H1 (cell line): ENCODE measurements around the gene CYP2A6. TPM values are rescaled to one million over a fixed set of nuclear protein-coding genes. Genes with fewer than 3 reads are reported as not detected.
"Not testable (repeated sequence)": the region's sequence is repeated elsewhere in the genome, so short reads cannot be mapped to it uniquely, and the experiment has no call there.

ENCODE experiments used
- CTCF ChIA-PET: fragments of 300-600 bp; sonication (Branson Sonifier 250); formaldehyde crosslinking; loops from one replicate; lab custom pipeline; 2021; ENCODE audit not compliant: partially characterized antibody; lab: Charles Lee
- POLR2A ChIA-PET: fragments of 300-600 bp; sonication (Branson Sonifier 250); formaldehyde crosslinking; loops from one replicate; lab custom pipeline; 2021; ENCODE audit warnings: inconsistent platforms; ENCODE audit not compliant: partially characterized antibody; lab: Charles Lee
- DNase-seq, 2 experiments: peaks; one replicate each; pipeline versions ENCODE4 v3.0.0 to v3.0.0-alpha.2; 2010 to 2022; ENCODE audit warnings: low spot score in 2 of 2, low read depth in 1 of 2, mixed read lengths in 1 of 2
- FAIRE-seq: peaks from 2 replicates; lab custom pipeline; 2011; peaks lifted over from hg19 to GRCh38; lab: Jason Lieb, UNC
- H2AFZ ChIP-seq: 2 replicates; pipeline ENCODE4 v1.8.1; 2012; ENCODE audit warnings: low read length, inconsistent platforms
- H2AK5ac ChIP-seq: 2 replicates; pipeline ENCODE4 v1.6.1; 2013; ENCODE audit warnings: low read depth, low read length
- H2BK120ac ChIP-seq: replicated peaks from 2 replicates; pipeline ENCODE3; 2013; ENCODE audit warnings: low read depth, low read length, inconsistent platforms
- H2BK12ac ChIP-seq: 2 replicates; pipeline ENCODE4 v1.6.1; 2013; ENCODE audit warnings: low read depth, low read length
- H2BK15ac ChIP-seq: 2 replicates; pipeline ENCODE4 v1.6.1; 2013; ENCODE audit warnings: low read length
- H2BK20ac ChIP-seq: 2 replicates; pipeline ENCODE4 v1.6.1; 2013; ENCODE audit warnings: low read length
- H2BK5ac ChIP-seq: 2 replicates; pipeline ENCODE4 v1.6.1; 2013; ENCODE audit warnings: low read depth, low read length
- H3K14ac ChIP-seq: 2 replicates; pipeline ENCODE4 v1.6.1; 2013; ENCODE audit warnings: inconsistent platforms; ENCODE audit not compliant: insufficient read length
- H3K18ac ChIP-seq: 2 replicates; pipeline ENCODE4 v1.6.1; 2013; ENCODE audit warnings: low read length; ENCODE audit errors: extremely low read depth
- H3K23ac ChIP-seq: 2 replicates; pipeline ENCODE4 v1.6.1; 2013; ENCODE audit warnings: inconsistent platforms; ENCODE audit not compliant: insufficient read length
- H3K23me2 ChIP-seq: 2 replicates; pipeline ENCODE4 v1.6.1; 2013; ENCODE audit warnings: low read depth, low read length
- H3K27ac ChIP-seq: 2 replicates; pipeline ENCODE4 v1.6.1; 2011; ENCODE audit warnings: low read depth, low read length, inconsistent platforms
- H3K27me3 ChIP-seq, 4 experiments: replicated peaks in 1 of 4; 1 replicate in 1 of 4; 2 replicates in 3 of 4; pipeline versions ENCODE4 v1.6.1 to v1.8.1; 2011 to 2013; ENCODE audit warnings: low read length in 3 of 4, mild to moderate bottlenecking in 3 of 4, inconsistent platforms in 2 of 4, mixed read lengths in 2 of 4, moderate library complexity in 1 of 4; ENCODE audit not compliant: control insufficient read depth in 3 of 4, insufficient read depth in 3 of 4; ENCODE audit errors: extremely low read depth in 1 of 4
- H3K36me3 ChIP-seq, 4 experiments: 2 replicates each; pipeline versions ENCODE4 v1.6.1 to v1.8.1; 2011 to 2013; ENCODE audit warnings: mild to moderate bottlenecking in 4 of 4, low read length in 3 of 4, moderate library complexity in 2 of 4, control low read depth in 1 of 4, inconsistent platforms in 1 of 4; ENCODE audit not compliant: insufficient read depth in 4 of 4, control insufficient read depth in 2 of 4
- H3K4ac ChIP-seq: replicated peaks from 2 replicates; pipeline ENCODE3; 2013; ENCODE audit warnings: low read length, low read depth, mixed read lengths, inconsistent platforms; ENCODE audit not compliant: insufficient read length
- H3K4me1 ChIP-seq, 4 experiments: replicated peaks in 1 of 4; 1 replicate in 1 of 4; 2 replicates in 3 of 4; pipeline versions ENCODE4 v1.6.1 to v1.8.1; 2011 to 2013; ENCODE audit warnings: low read length in 3 of 4, inconsistent platforms in 2 of 4, mixed read lengths in 1 of 4; ENCODE audit not compliant: insufficient read depth in 4 of 4, control insufficient read depth in 3 of 4
- H3K4me2 ChIP-seq, 2 experiments: 2 replicates each; pipeline versions ENCODE4 v1.6.1 to v1.8.1; 2011 to 2013; ENCODE audit warnings: low read depth in 2 of 2, low read length in 2 of 2, control low read depth in 1 of 2, inconsistent platforms in 1 of 2, mild to moderate bottlenecking in 1 of 2; ENCODE audit not compliant: insufficient read depth in 1 of 2
- H3K4me3 ChIP-seq, 4 experiments: fragments of 200-600, 300-600 bp in 1 of 4; sonication (generic), shearing (Covaris generic), sonication (Bioruptor Twin) in 1 of 4; 2 replicates each; pipeline versions ENCODE4 v1.5.1 to v1.8.1; 2011 to 2016; ENCODE audit warnings: low read length in 4 of 4, low read depth in 3 of 4, control low read depth in 2 of 4, inconsistent platforms in 2 of 4, mild to moderate bottlenecking in 2 of 4, mixed read lengths in 1 of 4, moderate library complexity in 1 of 4; ENCODE audit not compliant: insufficient read depth in 2 of 4; ENCODE audit errors: extremely low read depth in 1 of 4
- H3K56ac ChIP-seq: replicated peaks from 2 replicates; pipeline ENCODE3; 2013; ENCODE audit warnings: low read depth, mild to moderate bottlenecking, mixed read lengths, low read length, inconsistent platforms; ENCODE audit not compliant: insufficient read length
- H3K79me1 ChIP-seq: 2 replicates; pipeline ENCODE4 v1.6.1; 2013; ENCODE audit warnings: low read depth, low read length, control low read depth
- H3K79me2 ChIP-seq, 2 experiments: 2 replicates each; pipeline versions ENCODE4 v1.6.1 to v1.8.1; 2012 to 2013; ENCODE audit warnings: low read length in 2 of 2, mild to moderate bottlenecking in 2 of 2, inconsistent platforms in 1 of 2; ENCODE audit not compliant: insufficient read depth in 2 of 2, control insufficient read depth in 1 of 2
- H3K9ac ChIP-seq, 4 experiments: replicated peaks in 1 of 4; 1 replicate in 1 of 4; 2 replicates in 3 of 4; pipeline versions ENCODE4 v1.6.1 to v1.8.1; 2011 to 2013; ENCODE audit warnings: low read depth in 3 of 4, low read length in 3 of 4, control low read depth in 2 of 4, mild to moderate bottlenecking in 2 of 4, moderate library complexity in 2 of 4, inconsistent platforms in 1 of 4; ENCODE audit errors: extremely low read depth in 1 of 4
- H3K9me3 ChIP-seq, 2 experiments: 2 replicates each; pipeline versions ENCODE4 v1.6.1 to v1.8.1; 2012 to 2013; ENCODE audit warnings: mild to moderate bottlenecking in 2 of 2, moderate library complexity in 2 of 2, control low read depth in 1 of 2, inconsistent platforms in 1 of 2, low read depth in 1 of 2, low read length in 1 of 2, mixed read lengths in 1 of 2; ENCODE audit not compliant: insufficient read depth in 2 of 2
- H4K20me1 ChIP-seq, 2 experiments: replicated peaks in 1 of 2; 2 replicates each; pipeline versions ENCODE3 to v1.8.1; 2011 to 2013; ENCODE audit warnings: inconsistent platforms in 2 of 2, low read length in 2 of 2, mild to moderate bottlenecking in 1 of 2; ENCODE audit not compliant: insufficient read depth in 2 of 2, control insufficient read depth in 1 of 2
- H4K5ac ChIP-seq: 2 replicates; pipeline ENCODE4 v1.6.1; 2013; ENCODE audit warnings: low read length, low read depth, mixed read lengths, inconsistent platforms; ENCODE audit not compliant: insufficient read length
- H4K8ac ChIP-seq: 2 replicates; pipeline ENCODE4 v1.8.0; 2013; ENCODE audit warnings: mild to moderate bottlenecking, moderate library complexity, low read length, inconsistent platforms; ENCODE audit not compliant: insufficient read depth; ENCODE audit errors: extremely low read depth
- H4K91ac ChIP-seq: replicated peaks from 2 replicates; pipeline ENCODE3; 2013; ENCODE audit warnings: low read length, mixed read lengths, inconsistent platforms; ENCODE audit not compliant: insufficient read length
- WGBS, 2 experiments: shearing (Covaris generic) in 1 of 2; methylation state at CpG; one replicate each; pipeline versions ENCODE4 v1.1.6 to v1.1.7; 2013 to 2015; ENCODE audit warnings: low lambda C conversion rate in 2 of 2, mixed read lengths in 2 of 2, inconsistent platforms in 1 of 2, low coverage in 1 of 2, missing lambda C conversion rate in 1 of 2; ENCODE audit not compliant: insufficient replicate concordance in 2 of 2, insufficient coverage in 1 of 2, insufficient read length in 1 of 2; ENCODE audit errors: extremely low coverage in 1 of 2, missing lambda C conversion rate in 1 of 2; 5-methylcytosine and 5-hydroxymethylcytosine counted together
- polyA plus RNA-seq, 7 experiments: library from polyadenylated mRNA; depleted of rRNA in 3 of 7; stranded (reverse) in 5 of 7; unstranded in 2 of 7; fragments of >200 nt in 5 of 7; fragments of 200-250 nt in 2 of 7; gene quantifications; 1 replicate in 5 of 7; 2 replicates in 1 of 7; 4 replicates in 1 of 7; pipeline versions ENCODE4 v1.2.1 to v1.2.3, GENCODE V29; 2011 to 2013; ENCODE audit warnings: missing spikeins in 2 of 7, mixed read lengths in 2 of 7
- total RNA-seq: library from RNA; stranded (reverse); fragmentation: NEBNext Ultra II Directional; extraction: Animal tissue kit (Norgen Biotek cat#: 25700); gene quantifications from 2 replicates; pipeline ENCODE4 v1.2.1, GENCODE V29; 2021

CYP2A6 gene
- total and polyA plus RNA-seq, 2 of the 8 experiments (the other 6 are each of a cell fraction or from before 2014, with no cell fraction given), result 0.33 TPM; not detected in 1

DNA sequence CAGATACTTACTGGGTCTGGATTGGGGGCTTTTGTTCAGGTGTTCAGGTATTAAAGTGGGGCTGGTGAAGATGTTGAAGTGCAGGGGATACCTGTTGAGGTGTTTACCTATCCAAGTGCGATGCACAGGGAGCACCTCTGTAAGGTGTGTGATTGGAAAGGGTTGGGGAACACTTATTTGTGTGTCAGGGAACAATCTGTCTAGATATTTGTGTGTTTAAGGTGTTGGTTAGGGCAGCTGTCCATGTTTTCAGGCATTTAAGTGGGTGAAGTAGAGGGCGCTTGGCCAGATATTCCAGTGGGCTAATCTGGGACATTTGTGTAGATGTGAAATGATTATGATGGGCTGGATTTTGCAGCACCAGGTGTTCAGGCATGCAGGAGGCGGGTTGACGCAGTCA, 29.1 kb upstream of the CYP2A6 start:
- H2BK5ac ChIP-seq, H2BK20ac ChIP-seq, H3K4me3 ChIP-seq, H3K9ac ChIP-seq, H2AK5ac ChIP-seq, H4K8ac ChIP-seq, H3K4me1 ChIP-seq, H2BK120ac ChIP-seq, H2AFZ ChIP-seq, H3K4ac ChIP-seq, H3K79me2 ChIP-seq, POLR2A ChIA-PET, H2BK12ac ChIP-seq, H4K5ac ChIP-seq, H3K56ac ChIP-seq, H3K9me3 ChIP-seq, H3K23ac ChIP-seq, H4K20me1 ChIP-seq, H3K27ac ChIP-seq, H3K23me2 ChIP-seq, H2BK15ac ChIP-seq, H3K79me1 ChIP-seq, H3K14ac ChIP-seq, CTCF ChIA-PET, DNase-seq, H3K18ac ChIP-seq, H3K36me3 ChIP-seq, H3K4me2 ChIP-seq, H4K91ac ChIP-seq, FAIRE-seq: not testable (repeated sequence)
- H3K27me3 ChIP-seq, result peaks cover 0 to 16% (median 7%) of the 10 kb centered on the region in 4 experiments; a peak in 5 of 7 replicates
- WGBS, 2 experiments, result 62% methylated on average over 4 of the region's 4 CpGs; no CpG with 5 or more reads in 1 of the 2 experiments

DNA sequence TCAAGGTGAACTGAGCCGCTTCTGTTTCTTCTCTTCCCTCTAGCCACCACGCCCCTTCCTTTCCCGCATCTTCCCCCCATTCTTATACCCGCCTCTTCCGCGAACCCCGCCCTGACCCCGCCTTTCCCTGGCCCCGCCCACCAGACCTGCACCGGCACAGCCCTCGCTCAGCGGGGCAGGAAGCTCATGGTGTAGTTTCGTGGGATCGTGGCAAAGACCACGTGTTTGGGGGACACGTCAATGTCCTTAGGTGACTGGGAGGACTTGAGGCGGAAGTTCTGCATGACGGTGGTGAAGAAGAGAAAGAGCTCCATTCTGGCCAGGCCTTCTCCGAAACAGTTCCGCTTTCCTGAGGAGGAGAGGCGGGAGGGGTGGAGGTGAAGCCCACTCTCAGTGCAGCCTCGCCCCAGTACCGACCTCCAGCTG, 25.3 kb upstream of the CYP2A6 start:
- peak in 1 of 2 experiments; percentile 94 for DNase-seq
- H3K9ac ChIP-seq, H3K79me1 ChIP-seq, H3K4ac ChIP-seq, H3K79me2 ChIP-seq, H3K23me2 ChIP-seq, POLR2A ChIA-PET, H2BK5ac ChIP-seq, H3K36me3 ChIP-seq, H2BK120ac ChIP-seq, H2AK5ac ChIP-seq, H3K4me2 ChIP-seq, H3K18ac ChIP-seq, H3K14ac ChIP-seq, H4K5ac ChIP-seq, H4K20me1 ChIP-seq, H2BK12ac ChIP-seq, H3K4me1 ChIP-seq, H3K23ac ChIP-seq, H3K27me3 ChIP-seq, H2BK15ac ChIP-seq, FAIRE-seq, H2BK20ac ChIP-seq, H4K8ac ChIP-seq, H2AFZ ChIP-seq, H3K9me3 ChIP-seq, H3K27ac ChIP-seq, H4K91ac ChIP-seq, H3K56ac ChIP-seq: not testable (repeated sequence)
- CTCF ChIA-PET, result interaction anchor here (1.8 kb wide), 1 partner anchor 241 kb away, joined by 4 read pairs; no protein-coding TSS in a partner anchor
- peak overlapping the region in 1 of 4 experiments; percentile 47; a peak in 2 of 8 replicates for H3K4me3 ChIP-seq
- WGBS, 2 experiments, result 30% methylated on average over 11 of the region's 23 CpGs; no CpG with 5 or more reads in 1 of the 2 experiments
